Keratinocyte (primary cell): ENCODE data around the gene RANBP10. TPM values are rescaled to one million over a fixed set of nuclear protein-coding genes. Genes with fewer than 3 reads are reported as not detected.

ENCODE experiments used
- DNase-seq: peaks from one replicate; pipeline ENCODE4 v3.0.0-alpha.2; 2011; ENCODE audit warnings: low read depth, missing footprints, low spot score
- FAIRE-seq: peaks from 2 replicates; lab custom pipeline; 2011; peaks lifted over from hg19 to GRCh38; lab: Jason Lieb, UNC
- H2AFZ ChIP-seq: 2 replicates; pipeline ENCODE4 v1.6.0; 2012; ENCODE audit warnings: low read length, control low read depth, inconsistent platforms; ENCODE audit not compliant: control insufficient read depth
- H3K27ac ChIP-seq: 2 replicates; pipeline ENCODE4 v1.5.1; 2011; ENCODE audit warnings: low read length; ENCODE audit not compliant: control insufficient read depth, insufficient read depth
- H3K27me3 ChIP-seq: 3 replicates; pipeline ENCODE4 v1.6.0; 2011; ENCODE audit warnings: low read length; ENCODE audit not compliant: control insufficient read depth, insufficient read depth; ENCODE audit errors: extremely low read depth
- H3K36me3 ChIP-seq, 2 experiments: 2 replicates in 1 of 2; 3 replicates in 1 of 2; pipeline ENCODE4 v1.5.1; 2011; ENCODE audit warnings: low read length in 2 of 2, mild to moderate bottlenecking in 1 of 2; ENCODE audit not compliant: control insufficient read depth in 2 of 2, insufficient read depth in 2 of 2; ENCODE audit errors: extremely low read depth in 1 of 2
- H3K4me1 ChIP-seq: 3 replicates; pipeline ENCODE4 v1.5.1; 2011; ENCODE audit warnings: low read length; ENCODE audit not compliant: control insufficient read depth, insufficient read depth; ENCODE audit errors: extremely low read depth
- H3K4me2 ChIP-seq: 3 replicates; pipeline ENCODE4 v1.6.0; 2011; ENCODE audit warnings: low read depth, low read length; ENCODE audit not compliant: control insufficient read depth, insufficient read depth; ENCODE audit errors: extremely low read depth
- H3K4me3 ChIP-seq, 3 experiments: fragments of 200-600 bp in 1 of 3; sonication (generic) in 1 of 3; 2 replicates in 2 of 3; 3 replicates in 1 of 3; pipeline ENCODE4 v1.5.1; 2011 to 2016; ENCODE audit warnings: low read length in 3 of 3, mild to moderate bottlenecking in 3 of 3, control low read depth in 2 of 3, inconsistent platforms in 1 of 3, low read depth in 1 of 3, mixed read lengths in 1 of 3, mixed run types in 1 of 3, moderate library complexity in 1 of 3; ENCODE audit not compliant: control insufficient read depth in 2 of 3, insufficient read depth in 2 of 3; ENCODE audit errors: extremely low read depth in 1 of 3
- H3K79me2 ChIP-seq: 2 replicates; pipeline ENCODE4 v1.6.0; 2012; ENCODE audit warnings: low read length; ENCODE audit not compliant: control insufficient read depth, insufficient read depth
- H3K9ac ChIP-seq: 3 replicates; pipeline ENCODE4 v1.6.0; 2011; ENCODE audit warnings: low read length; ENCODE audit not compliant: control insufficient read depth, insufficient read depth; ENCODE audit errors: extremely low read depth
- H3K9me1 ChIP-seq: 3 replicates; pipeline ENCODE4 v1.6.0; 2011; ENCODE audit warnings: low read length; ENCODE audit not compliant: control insufficient read depth, insufficient read depth; ENCODE audit errors: extremely low read depth
- H3K9me3 ChIP-seq: 2 replicates; pipeline ENCODE4 v1.5.1; 2012; ENCODE audit warnings: low read depth, low read length; ENCODE audit not compliant: control insufficient read depth
- H4K20me1 ChIP-seq: 3 replicates; pipeline ENCODE4 v1.6.0; 2011; ENCODE audit warnings: low read length; ENCODE audit not compliant: control insufficient read depth, insufficient read depth; ENCODE audit errors: extremely low read depth
- EZH2 ChIP-seq: IDR thresholded peaks from one replicate; pipeline ENCODE4 v1.6.1; 2012; ENCODE audit warnings: inconsistent platforms, mild to moderate bottlenecking, low read length, moderate library complexity
- dilution Hi-C: fragments of 300-500 bp; cut with MboI; formaldehyde crosslinking; loops from one replicate; pipeline ENCODE4 v1.7.0; 2020; ENCODE audit warnings: low sequenced_read_pairs; ENCODE audit not compliant: extremely low pct_ligation_motif_present
- polyA plus RNA-seq, 5 experiments: library from polyadenylated mRNA; depleted of rRNA in 3 of 5; stranded (reverse) in 3 of 5; stranded (forward) in 1 of 5; unstranded in 1 of 5; fragments of >200 nt; gene quantifications; 1 replicate in 1 of 5; 2 replicates in 3 of 5; 3 replicates in 1 of 5; pipeline versions ENCODE4 v1.2.1 to v1.2.3, GENCODE V29; 2011 to 2012; ENCODE audit warnings: missing spikeins in 2 of 5, low read depth in 1 of 5, low replicate concordance in 1 of 5
- TF ChIP-seq, protein P1 (sequence below), 3 experiments: IDR thresholded peaks in 1 of 3; conservative IDR thresholded peaks in 1 of 3; optimal IDR thresholded peaks in 1 of 3; 2 replicates in 2 of 3; 3 replicates in 1 of 3; pipeline versions ENCODE3 to v1.5.1; 2011; ENCODE audit warnings: low read length in 3 of 3, mild to moderate bottlenecking in 3 of 3, moderate library complexity in 2 of 3, control low read depth in 1 of 3, inconsistent platforms in 1 of 3; ENCODE audit not compliant: insufficient read depth in 2 of 3; ENCODE audit errors: extremely low read depth in 1 of 3

Gene RANBP10
- polyA plus RNA-seq, 1 donor (not counting 4 experiments of a cell fraction or from before 2014, with no cell fraction given): 9.5 TPM

DNA sequence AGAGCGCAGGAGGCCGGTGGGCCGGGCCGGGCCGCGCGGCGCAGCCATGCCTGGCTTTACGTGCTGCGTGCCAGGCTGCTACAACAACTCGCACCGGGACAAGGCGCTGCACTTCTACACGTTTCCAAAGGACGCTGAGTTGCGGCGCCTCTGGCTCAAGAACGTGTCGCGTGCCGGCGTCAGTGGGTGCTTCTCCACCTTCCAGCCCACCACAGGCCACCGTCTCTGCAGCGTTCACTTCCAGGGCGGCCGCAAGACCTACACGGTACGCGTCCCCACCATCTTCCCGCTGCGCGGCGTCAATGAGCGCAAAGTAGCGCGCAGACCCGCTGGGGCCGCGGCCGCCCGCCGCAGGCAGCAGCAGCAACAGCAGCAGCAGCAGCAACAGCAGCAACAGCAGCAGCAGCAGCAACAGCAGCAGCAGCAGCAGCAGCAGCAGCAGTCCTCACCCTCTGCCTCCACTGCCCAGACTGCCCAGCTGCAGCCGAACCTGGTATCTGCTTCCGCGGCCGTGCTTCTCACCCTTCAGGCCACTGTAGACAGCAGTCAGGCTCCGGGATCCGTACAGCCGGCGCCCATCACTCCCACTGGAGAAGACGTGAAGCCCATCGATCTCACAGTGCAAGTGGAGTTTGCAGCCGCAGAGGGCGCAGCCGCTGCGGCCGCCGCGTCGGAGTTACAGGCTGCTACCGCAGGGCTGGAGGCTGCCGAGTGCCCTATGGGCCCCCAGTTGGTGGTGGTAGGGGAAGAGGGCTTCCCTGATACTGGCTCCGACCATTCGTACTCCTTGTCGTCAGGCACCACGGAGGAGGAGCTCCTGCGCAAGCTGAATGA is 36.4 kb upstream of the RANBP10 start:
- peak overlapping the region; percentile 86 for H3K4me2 ChIP-seq
- DNase-seq (no peak), FAIRE-seq (no peak)
- H3K4me3 ChIP-seq: peak overlapping the region; percentile 56 to 92 (median 79)
- H3K27ac ChIP-seq: peak overlapping the region; percentile 95
- peaks cover 4 to 6% of the 10 kb centered on the region in 2 experiments for H3K36me3 ChIP-seq
- H4K20me1 ChIP-seq: no peaks in the 10 kb centered on the region
- H3K9me3 ChIP-seq: no peaks in the 10 kb centered on the region
- no peaks in the 10 kb centered on the region for H3K27me3 ChIP-seq
- H2AFZ ChIP-seq: peak overlapping the region; percentile 91
- dilution Hi-C loops: no loop called here
- H3K9ac ChIP-seq: peak overlapping the region; percentile 94
- TF ChIP-seq, protein P1, sequence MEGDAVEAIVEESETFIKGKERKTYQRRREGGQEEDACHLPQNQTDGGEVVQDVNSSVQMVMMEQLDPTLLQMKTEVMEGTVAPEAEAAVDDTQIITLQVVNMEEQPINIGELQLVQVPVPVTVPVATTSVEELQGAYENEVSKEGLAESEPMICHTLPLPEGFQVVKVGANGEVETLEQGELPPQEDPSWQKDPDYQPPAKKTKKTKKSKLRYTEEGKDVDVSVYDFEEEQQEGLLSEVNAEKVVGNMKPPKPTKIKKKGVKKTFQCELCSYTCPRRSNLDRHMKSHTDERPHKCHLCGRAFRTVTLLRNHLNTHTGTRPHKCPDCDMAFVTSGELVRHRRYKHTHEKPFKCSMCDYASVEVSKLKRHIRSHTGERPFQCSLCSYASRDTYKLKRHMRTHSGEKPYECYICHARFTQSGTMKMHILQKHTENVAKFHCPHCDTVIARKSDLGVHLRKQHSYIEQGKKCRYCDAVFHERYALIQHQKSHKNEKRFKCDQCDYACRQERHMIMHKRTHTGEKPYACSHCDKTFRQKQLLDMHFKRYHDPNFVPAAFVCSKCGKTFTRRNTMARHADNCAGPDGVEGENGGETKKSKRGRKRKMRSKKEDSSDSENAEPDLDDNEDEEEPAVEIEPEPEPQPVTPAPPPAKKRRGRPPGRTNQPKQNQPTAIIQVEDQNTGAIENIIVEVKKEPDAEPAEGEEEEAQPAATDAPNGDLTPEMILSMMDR (optimal IDR thresholded peaks at IDR 0.05 in 1 of 3, IDR thresholded peaks at IDR 0.05 in 1 of 3, conservative IDR thresholded peaks at IDR 0.05 in 1 of 3; ENCODE audit: extremely low read depth in 1 of 3, insufficient read depth in 2 of 3, low read length in 3 of 3): peak; percentile 17 to 43 (median 29)
- no peak for TF ChIP-seq EZH2
- no peaks in the 10 kb centered on the region for H3K9me1 ChIP-seq
- H3K79me2 ChIP-seq: peaks cover 33% of the 10 kb centered on the region
- peaks cover 46% of the 10 kb centered on the region for H3K4me1 ChIP-seq

DNA sequence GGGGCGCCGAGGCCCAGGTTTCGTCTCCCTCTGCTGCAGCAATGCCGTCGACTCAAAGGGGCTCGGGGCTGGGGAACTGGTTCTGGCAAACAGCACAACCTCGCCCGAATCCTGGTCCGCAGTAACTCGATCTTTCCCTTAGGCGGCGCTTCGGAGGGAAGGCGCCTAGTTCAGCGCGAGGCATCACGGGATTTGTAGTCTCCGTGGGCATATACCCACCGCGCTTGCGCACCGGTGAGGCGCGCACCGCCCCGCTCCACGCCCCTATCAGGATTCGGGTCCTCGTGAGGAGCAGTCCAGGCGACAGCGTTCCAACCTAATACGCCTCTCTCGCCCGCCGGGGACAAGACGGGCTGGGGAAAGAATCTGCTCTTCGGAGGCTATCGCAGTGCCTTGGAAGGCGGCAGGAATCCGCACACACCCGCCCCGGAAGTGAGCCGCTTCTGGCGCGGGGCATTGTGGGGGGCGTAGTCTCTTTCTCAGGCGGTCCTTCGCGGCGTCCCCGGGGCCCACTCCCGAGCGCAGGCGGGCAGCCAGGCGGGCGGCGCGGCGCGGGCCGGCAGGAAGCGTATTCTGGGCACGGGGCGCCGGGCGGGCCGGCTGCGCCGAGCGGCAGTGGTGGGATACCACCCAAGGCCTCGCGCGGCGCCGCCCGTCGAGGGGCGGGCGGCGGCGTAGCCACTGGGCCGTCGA is 35.6 kb upstream of the RANBP10 start, which contains the start of gene THAP11:
THAP11 (plus strand) TSS at position 505 of the 693 bp plus-strand sequence. CDS start 235 bp downstream, outside the sequence.
- Histone ChIP-seq H2AFZ (peak within 1 kb of the TSS; percentile 99), H3K9me1 (no peaks in the 10 kb centered on the region), H3K9ac (peak within 1 kb of the TSS; percentile 94), H3K4me2 (peak within 1 kb of the TSS; percentile 86), H3K27me3 (no peaks in the 10 kb centered on the region), H3K36me3 (peaks cover 4 to 6% of the 10 kb centered on the region in 2 experiments), H3K4me3 (peak within 1 kb of the TSS; percentile 56 to 92 (median 79)), H3K9me3 (no peaks in the 10 kb centered on the region), H3K4me1 (peaks cover 46% of the 10 kb centered on the region), H3K27ac (peak within 1 kb of the TSS; percentile 95), H3K79me2 (peaks cover 25% of the 10 kb centered on the region), H4K20me1 (no peaks in the 10 kb centered on the region)
- dilution Hi-C loops: no loop called here
- peak; percentile 32 for FAIRE-seq
- TF ChIP-seq EZH2: no peak
- TF ChIP-seq, protein P1 (optimal IDR thresholded peaks at IDR 0.05 in 1 of 3, IDR thresholded peaks at IDR 0.05 in 1 of 3, conservative IDR thresholded peaks at IDR 0.05 in 1 of 3; ENCODE audit: extremely low read depth in 1 of 3, insufficient read depth in 2 of 3, low read length in 3 of 3): peak; percentile 90 to 97 (median 94)
- DNase-seq: no peak
